GM19455 (cell line): Measurements from ENCODE around the gene URI1.

Source experiments
- ATAC-seq: cut with Tn5 transposase; IDR thresholded peaks from one replicate; pipeline ENCODE4 v1.9.1; 2021; ENCODE audit not compliant: unreplicated experiment

Gene URI1

GRCh38 chr19:29969891-29970290 is 27.9 kb downstream of the URI1 start:
- no peak for ATAC-seq

- no peak for ATAC-seq
Observed at GRCh38 chr19:29971002-29971401, 29.0 kb downstream of the URI1 start.

GRCh38 chr19:29971648-29972047 is 29.6 kb downstream of the URI1 start:
- no peak for ATAC-seq

GRCh38 chr19:29974701-29975100 is 32.7 kb downstream of the URI1 start:
- ATAC-seq = no peak

GRCh38 chr19:29976151-29976943 is 34.3 kb downstream of the URI1 start:
- ATAC-seq = no peak

- ATAC-seq = no peak
Observed at GRCh38 chr19:29978080-29978479, 36.0 kb downstream of the URI1 start.

GRCh38 chr19:29983568-29983967 is 41.5 kb downstream of the URI1 start:
- ATAC-seq = no peak

GRCh38 chr19:29985196-29985595 is 43.2 kb downstream of the URI1 start:
- no peak for ATAC-seq

GRCh38 chr19:29988351-29988750 is 46.3 kb downstream of the URI1 start:
- no peak for ATAC-seq

GRCh38 chr19:29992233-29992867 is 50.3 kb downstream of the URI1 start:
- no peak for ATAC-seq

GRCh38 chr19:29999490-29999889 is 57.5 kb downstream of the URI1 start:
- no peak for ATAC-seq

GRCh38 chr19:30000862-30001261 is 58.8 kb downstream of the URI1 start:
- no peak for ATAC-seq

- no peak for ATAC-seq
Observed at GRCh38 chr19:30001301-30001700, 59.3 kb downstream of the URI1 start.

- no peak for ATAC-seq
Observed at GRCh38 chr19:30001791-30002190, 59.8 kb downstream of the URI1 start.

- no peak for ATAC-seq
Observed at GRCh38 chr19:30003866-30004265, 61.8 kb downstream of the URI1 start.

GRCh38 chr19:30004403-30004802 is 62.4 kb downstream of the URI1 start:
- no peak for ATAC-seq

GRCh38 chr19:30006207-30006606 is 64.2 kb downstream of the URI1 start:
- ATAC-seq = no peak

GRCh38 chr19:30008169-30008568 is 66.1 kb downstream of the URI1 start:
- no peak for ATAC-seq

GRCh38 chr19:30009013-30009412 is 67.0 kb downstream of the URI1 start:
- ATAC-seq = no peak

GRCh38 chr19:30011051-30011578 is 69.1 kb downstream of the URI1 start:
- ATAC-seq = no peak

- no peak for ATAC-seq
Observed at GRCh38 chr19:30014770-30015169, 72.7 kb downstream of the URI1 start.

- ATAC-seq = no peak
Observed at GRCh38 chr19:30017172-30017571, 75.1 kb downstream of the URI1 start.
